GM10266 (cell line): ENCODE results near the gene AGAP1.

Source experiments
- DNase-seq: peaks from one replicate; pipeline ENCODE4 v3.0.0; 2012; ENCODE audit errors: extremely low spot score
- TF ChIP-seq, protein P1 (sequence below): IDR thresholded peaks from 2 replicates; pipeline ENCODE4 v1.5.1; 2012; ENCODE audit warnings: mild to moderate bottlenecking, low read depth; ENCODE audit not compliant: control insufficient read depth, insufficient read depth; ENCODE audit errors: missing control alignments

Gene AGAP1

GRCh38 chr2:235854276-235854675 is 360.4 kb downstream of the AGAP1 start:
- TF ChIP-seq, protein P1, sequence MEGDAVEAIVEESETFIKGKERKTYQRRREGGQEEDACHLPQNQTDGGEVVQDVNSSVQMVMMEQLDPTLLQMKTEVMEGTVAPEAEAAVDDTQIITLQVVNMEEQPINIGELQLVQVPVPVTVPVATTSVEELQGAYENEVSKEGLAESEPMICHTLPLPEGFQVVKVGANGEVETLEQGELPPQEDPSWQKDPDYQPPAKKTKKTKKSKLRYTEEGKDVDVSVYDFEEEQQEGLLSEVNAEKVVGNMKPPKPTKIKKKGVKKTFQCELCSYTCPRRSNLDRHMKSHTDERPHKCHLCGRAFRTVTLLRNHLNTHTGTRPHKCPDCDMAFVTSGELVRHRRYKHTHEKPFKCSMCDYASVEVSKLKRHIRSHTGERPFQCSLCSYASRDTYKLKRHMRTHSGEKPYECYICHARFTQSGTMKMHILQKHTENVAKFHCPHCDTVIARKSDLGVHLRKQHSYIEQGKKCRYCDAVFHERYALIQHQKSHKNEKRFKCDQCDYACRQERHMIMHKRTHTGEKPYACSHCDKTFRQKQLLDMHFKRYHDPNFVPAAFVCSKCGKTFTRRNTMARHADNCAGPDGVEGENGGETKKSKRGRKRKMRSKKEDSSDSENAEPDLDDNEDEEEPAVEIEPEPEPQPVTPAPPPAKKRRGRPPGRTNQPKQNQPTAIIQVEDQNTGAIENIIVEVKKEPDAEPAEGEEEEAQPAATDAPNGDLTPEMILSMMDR = no peak
- DNase-seq = no peak

DNA sequence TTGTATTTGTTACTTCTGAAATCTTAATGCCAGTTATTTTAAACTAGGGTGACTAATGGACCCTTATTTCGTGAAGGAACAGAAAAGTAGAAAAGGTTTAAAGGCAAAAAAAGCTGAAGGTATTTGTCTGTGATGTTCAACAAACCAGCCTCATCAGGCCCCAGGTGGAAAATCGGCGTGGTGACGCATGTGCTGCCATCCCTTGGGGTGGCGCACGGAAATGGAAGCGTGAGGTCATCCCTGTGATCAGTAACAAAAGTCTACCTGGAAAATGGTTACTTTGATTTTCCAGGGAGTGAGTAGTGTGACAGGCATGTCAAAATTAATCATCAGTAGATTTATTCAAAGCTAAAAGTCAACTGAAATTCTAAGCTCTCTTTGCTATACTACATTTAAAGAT is 361.2 kb downstream of the AGAP1 start:
- DNase-seq = no peak
- TF ChIP-seq, protein P1 = no peak

- DNase-seq = no peak
- TF ChIP-seq, protein P1 = no peak
Observed at GRCh38 chr2:235856151-235856854, 362.5 kb downstream of the AGAP1 start.

GRCh38 chr2:235857598-235857997 is 363.8 kb downstream of the AGAP1 start:
- TF ChIP-seq, protein P1 = no peak
- no peak for DNase-seq

DNA sequence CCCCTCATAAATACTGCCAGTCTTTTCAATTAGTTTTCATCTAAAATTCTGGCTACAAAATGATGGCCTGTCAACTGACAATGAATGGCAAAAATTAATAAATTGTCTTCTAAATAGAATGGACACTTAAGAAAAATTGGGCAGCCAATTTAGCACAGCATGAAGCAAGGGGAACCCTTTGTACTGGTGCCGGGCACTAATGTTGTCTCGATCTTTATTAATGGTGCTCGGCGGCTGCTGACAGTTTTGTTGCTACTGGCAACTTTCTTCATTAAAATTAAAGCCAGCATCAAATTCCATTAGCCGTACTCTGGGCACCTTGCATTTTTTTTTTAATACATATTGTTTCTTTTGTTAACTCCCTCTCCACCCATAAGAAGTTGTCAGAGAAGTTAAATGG is 365.0 kb downstream of the AGAP1 start:
- TF ChIP-seq, protein P1 = no peak
- DNase-seq = no peak

DNA sequence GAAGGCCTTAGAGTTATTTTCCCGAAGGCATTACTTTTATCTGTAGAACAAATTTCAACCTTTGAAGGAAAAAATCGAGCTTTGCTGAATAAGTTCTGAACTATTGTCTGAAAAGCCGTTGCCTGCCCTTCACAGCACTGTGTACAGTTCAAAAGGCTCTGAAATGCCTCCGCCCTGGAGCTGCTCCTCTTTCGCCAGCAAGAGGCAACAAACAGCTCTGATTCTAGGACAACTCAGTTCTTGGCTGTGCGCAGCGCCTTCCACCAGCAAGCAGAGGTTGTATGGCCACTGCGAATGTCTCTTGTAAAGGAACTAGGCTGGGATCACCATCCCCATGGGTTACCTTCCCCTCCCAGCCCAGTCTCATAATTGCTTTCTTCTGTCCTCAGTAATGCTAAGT is 365.8 kb downstream of the AGAP1 start:
- TF ChIP-seq, protein P1 = no peak
- DNase-seq = no peak

DNA sequence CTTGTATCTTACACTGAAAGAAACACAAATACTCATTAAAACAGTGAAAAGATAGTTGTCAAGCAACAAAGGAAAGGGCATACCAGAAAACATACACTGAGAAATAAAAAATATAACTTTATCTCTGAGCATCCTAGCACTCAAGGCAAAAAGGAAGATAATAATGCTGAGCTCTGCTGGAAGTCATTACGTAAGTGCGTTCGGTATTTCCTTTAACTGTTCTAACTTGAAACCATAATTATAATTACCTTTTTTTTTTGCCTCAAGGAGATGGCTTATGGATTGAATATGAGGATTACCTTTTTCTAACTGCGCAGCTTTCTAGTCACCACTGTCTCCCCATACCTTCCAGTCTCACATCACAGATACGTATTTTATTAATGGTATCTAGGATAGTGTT is 366.3 kb downstream of the AGAP1 start:
- no peak for DNase-seq
- TF ChIP-seq, protein P1 = no peak
